GM10266 (cell line): ENCODE results near the gene PTPRK.

Source experiments
- DNase-seq: peaks from one replicate; pipeline ENCODE4 v3.0.0; 2012; ENCODE audit errors: extremely low spot score
- TF ChIP-seq, protein P1 (sequence below): IDR thresholded peaks from 2 replicates; pipeline ENCODE4 v1.5.1; 2012; ENCODE audit warnings: mild to moderate bottlenecking, low read depth; ENCODE audit not compliant: control insufficient read depth, insufficient read depth; ENCODE audit errors: missing control alignments

PTPRK gene

GRCh38 chr6:128057541-128057940 lies 462.9 kb downstream of the PTPRK start:
- no peak for DNase-seq
- TF ChIP-seq, protein P1, sequence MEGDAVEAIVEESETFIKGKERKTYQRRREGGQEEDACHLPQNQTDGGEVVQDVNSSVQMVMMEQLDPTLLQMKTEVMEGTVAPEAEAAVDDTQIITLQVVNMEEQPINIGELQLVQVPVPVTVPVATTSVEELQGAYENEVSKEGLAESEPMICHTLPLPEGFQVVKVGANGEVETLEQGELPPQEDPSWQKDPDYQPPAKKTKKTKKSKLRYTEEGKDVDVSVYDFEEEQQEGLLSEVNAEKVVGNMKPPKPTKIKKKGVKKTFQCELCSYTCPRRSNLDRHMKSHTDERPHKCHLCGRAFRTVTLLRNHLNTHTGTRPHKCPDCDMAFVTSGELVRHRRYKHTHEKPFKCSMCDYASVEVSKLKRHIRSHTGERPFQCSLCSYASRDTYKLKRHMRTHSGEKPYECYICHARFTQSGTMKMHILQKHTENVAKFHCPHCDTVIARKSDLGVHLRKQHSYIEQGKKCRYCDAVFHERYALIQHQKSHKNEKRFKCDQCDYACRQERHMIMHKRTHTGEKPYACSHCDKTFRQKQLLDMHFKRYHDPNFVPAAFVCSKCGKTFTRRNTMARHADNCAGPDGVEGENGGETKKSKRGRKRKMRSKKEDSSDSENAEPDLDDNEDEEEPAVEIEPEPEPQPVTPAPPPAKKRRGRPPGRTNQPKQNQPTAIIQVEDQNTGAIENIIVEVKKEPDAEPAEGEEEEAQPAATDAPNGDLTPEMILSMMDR = no peak

- TF ChIP-seq, protein P1 = no peak
- no peak for DNase-seq
Measured at GRCh38 chr6:128053109-128053508, 467.3 kb downstream of the PTPRK start.

GRCh38 chr6:128047989-128048388 lies 472.4 kb downstream of the PTPRK start:
- TF ChIP-seq, protein P1 = no peak
- DNase-seq = no peak

GRCh38 chr6:128046033-128046432 lies 474.4 kb downstream of the PTPRK start:
- TF ChIP-seq, protein P1 = no peak
- no peak for DNase-seq

DNA sequence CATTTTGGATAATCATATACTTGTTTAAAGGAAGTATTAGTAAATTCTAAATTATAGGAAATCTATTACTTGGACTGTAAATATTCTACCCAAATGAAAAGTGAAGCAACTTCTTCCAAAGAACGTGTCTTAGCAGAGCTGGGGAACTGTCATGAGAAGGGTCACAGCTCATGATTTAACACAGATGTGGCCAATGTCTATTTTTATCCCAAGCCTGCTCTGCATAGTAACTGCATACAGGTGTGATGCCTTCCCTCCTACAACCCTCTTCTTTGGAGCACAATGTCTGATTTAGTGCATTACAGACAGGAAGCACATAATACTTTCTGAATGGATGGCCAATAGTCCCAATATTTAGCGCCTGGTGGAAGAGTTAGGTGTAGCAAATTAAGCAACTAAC lies 480.9 kb downstream of the PTPRK start:
- TF ChIP-seq, protein P1 = no peak
- DNase-seq = no peak

DNA sequence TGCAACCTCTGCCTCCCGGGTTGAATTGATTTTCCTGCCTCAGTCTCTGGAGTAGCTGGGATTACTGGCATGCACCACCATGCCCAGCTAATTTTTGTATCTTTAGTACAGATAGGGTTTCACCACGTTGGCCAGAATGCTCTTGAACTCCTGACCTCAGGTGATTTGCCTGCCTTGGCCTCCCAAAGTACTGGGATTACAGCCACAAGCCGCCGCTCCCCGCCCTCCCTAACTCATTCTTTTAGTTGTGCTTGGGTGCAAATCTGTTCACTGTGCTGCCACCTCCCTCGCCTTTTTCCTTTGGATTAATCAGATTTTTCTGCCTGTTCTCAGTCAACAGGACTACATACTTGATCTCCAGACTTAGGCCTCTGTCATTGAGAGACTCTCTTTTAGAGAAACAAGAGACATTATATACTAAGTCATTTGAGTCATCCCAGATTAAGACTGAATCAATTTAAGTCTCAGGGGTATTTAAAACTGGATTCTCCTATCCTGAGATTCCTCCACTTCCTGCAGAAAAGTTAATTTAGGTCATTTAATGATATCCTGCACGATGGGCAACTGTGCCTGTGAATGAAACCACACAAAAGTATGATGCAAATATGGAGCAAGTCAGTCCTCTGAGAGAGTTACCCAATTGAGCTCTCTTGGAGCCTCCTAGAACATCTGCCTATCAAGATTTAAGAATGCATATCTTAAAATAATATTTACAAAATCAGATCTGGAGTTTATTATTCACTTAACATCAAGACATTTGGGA lies 483.4 kb downstream of the PTPRK start:
- DNase-seq = no peak
- TF ChIP-seq, protein P1 = no peak

DNA sequence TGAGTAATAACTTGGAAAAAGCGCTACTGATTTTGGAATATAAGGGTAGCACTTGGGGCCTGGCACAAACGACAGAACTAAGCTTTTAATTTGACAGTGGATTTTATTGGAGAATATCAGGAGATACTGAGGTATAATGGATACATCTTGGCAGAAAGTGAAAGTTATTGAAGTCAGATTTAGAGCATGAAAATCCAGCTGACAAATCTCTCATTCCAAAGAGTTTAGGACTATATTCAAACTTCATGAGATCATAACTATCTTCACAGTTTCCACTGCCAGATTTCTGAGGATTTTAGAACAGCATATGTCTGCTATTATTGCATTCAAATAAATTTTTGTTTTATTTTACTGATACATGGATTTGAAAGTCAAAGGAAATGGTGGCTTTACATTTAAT lies 487.2 kb downstream of the PTPRK start:
- TF ChIP-seq, protein P1 = no peak
- DNase-seq = no peak
